ENCODE results near the gene MPST.
A peak's percentile ranks its signal among the peaks of the same experiment; 100 is the strongest.
"Not testable (repeated sequence)": the region's sequence is repeated elsewhere in the genome, so short reads cannot be mapped to it uniquely, and the experiment has no call there.

Gene MPST

GRCh38 chr22:37019309-37020191 lies at the start of gene MPST, which contains the start of gene TST:
Gene MPST, plus strand, starts transcription at chr22:37019742. Its CDS starts 95 bp downstream, at chr22:37019837.
Gene TST, minus strand, starts transcription at chr22:37019447. Its CDS starts 715 bp downstream, at chr22:37018732.
- DNase-seq = peak in 1 of 6 experiments; percentile 17

- no peak for DNase-seq
Observed at GRCh38 chr22:36971341-36972125, 48.0 kb upstream of the MPST start.

- no peak for DNase-seq
Observed at GRCh38 chr22:36976606-36977005, 42.9 kb upstream of the MPST start.

- peak; percentile 48 to 73 (median 69) for DNase-seq
Observed at GRCh38 chr22:36977401-36977861, 42.1 kb upstream of the MPST start.

GRCh38 chr22:36977947-36978660 lies 41.4 kb upstream of the MPST start:
- DNase-seq = peak; percentile 75 to 90 (median 86)

- DNase-seq = no peak
Observed at GRCh38 chr22:36979016-36979910, 40.3 kb upstream of the MPST start.

- DNase-seq = no peak
Observed at GRCh38 chr22:36981247-36981775, 38.2 kb upstream of the MPST start.

GRCh38 chr22:36982136-36982535 lies 37.4 kb upstream of the MPST start:
- DNase-seq = no peak

- no peak for DNase-seq
Observed at GRCh38 chr22:36985211-36985889, 34.2 kb upstream of the MPST start.

GRCh38 chr22:36986242-36986821 lies 33.2 kb upstream of the MPST start:
- no peak for DNase-seq

GRCh38 chr22:36988075-36988832 lies 31.3 kb upstream of the MPST start:
- DNase-seq = no peak

- not testable (repeated sequence) for DNase-seq
Observed at GRCh38 chr22:36989012-36989411, 30.5 kb upstream of the MPST start.

GRCh38 chr22:36990457-36990856 lies 29.1 kb upstream of the MPST start:
- no peak for DNase-seq

- DNase-seq = no peak
Observed at GRCh38 chr22:36991206-36991605, 28.3 kb upstream of the MPST start.

- no peak for DNase-seq
Observed at GRCh38 chr22:36997746-36998145, 21.8 kb upstream of the MPST start.

GRCh38 chr22:36998620-36999351 lies 20.8 kb upstream of the MPST start:
- DNase-seq = no peak

- no peak for DNase-seq
Observed at GRCh38 chr22:36999463-36999862, 20.1 kb upstream of the MPST start.

- no peak for DNase-seq
Observed at GRCh38 chr22:37000676-37001534, 18.6 kb upstream of the MPST start.
